HG03575 (cell line): ENCODE measurements around the gene FLRT1.

ENCODE experiments used
- ATAC-seq: cut with Tn5 transposase; IDR thresholded peaks from one replicate; pipeline ENCODE4 v1.9.1; 2021; ENCODE audit not compliant: unreplicated experiment, insufficient number of reproducible peaks, low FRiP score; ENCODE audit errors: extremely low read depth

FLRT1 gene

GRCh38 chr11:64003807-64004589 is 31.7 kb upstream of the FLRT1 start:
- no peak for ATAC-seq

GRCh38 chr11:64004590-64004984 is 31.1 kb upstream of the FLRT1 start:
- no peak for ATAC-seq

GRCh38 chr11:64005691-64006090 is 30.0 kb upstream of the FLRT1 start:
- ATAC-seq: no peak

- no peak for ATAC-seq
These were observed 29.3 kb upstream of the FLRT1 start for GRCh38 chr11:64006398-64006797.

GRCh38 chr11:64007160-64007628 is 28.5 kb upstream of the FLRT1 start:
- no peak for ATAC-seq

- no peak for ATAC-seq
These were observed 28.0 kb upstream of the FLRT1 start for GRCh38 chr11:64007629-64008282.

GRCh38 chr11:64008283-64008913 is 27.3 kb upstream of the FLRT1 start:
- ATAC-seq: no peak

- ATAC-seq: no peak
These were observed 26.7 kb upstream of the FLRT1 start for GRCh38 chr11:64008914-64009633.

- ATAC-seq: no peak
These were observed 26.0 kb upstream of the FLRT1 start for GRCh38 chr11:64009710-64010109.

- no peak for ATAC-seq
These were observed 24.9 kb upstream of the FLRT1 start for GRCh38 chr11:64010783-64011182.

- ATAC-seq: no peak
These were observed 24.4 kb upstream of the FLRT1 start for GRCh38 chr11:64011371-64011770.

- ATAC-seq: no peak
These were observed 22.4 kb upstream of the FLRT1 start for GRCh38 chr11:64013141-64013896.

- no peak for ATAC-seq
These were observed 21.4 kb upstream of the FLRT1 start for GRCh38 chr11:64014356-64014755.

- no peak for ATAC-seq
These were observed 20.2 kb upstream of the FLRT1 start for GRCh38 chr11:64015510-64015909.

- no peak for ATAC-seq
These were observed 19.5 kb upstream of the FLRT1 start for GRCh38 chr11:64015935-64016845.

GRCh38 chr11:64017945-64018224 is 17.8 kb upstream of the FLRT1 start:
- no peak for ATAC-seq

GRCh38 chr11:64018310-64018709 is 17.4 kb upstream of the FLRT1 start:
- ATAC-seq: no peak
